ENCODE measurements around the gene KLHDC10.
"Not testable (repeated sequence)": the region's sequence is repeated elsewhere in the genome, so short reads cannot be mapped to it uniquely, and the experiment has no call there.

KLHDC10 gene

DNA sequence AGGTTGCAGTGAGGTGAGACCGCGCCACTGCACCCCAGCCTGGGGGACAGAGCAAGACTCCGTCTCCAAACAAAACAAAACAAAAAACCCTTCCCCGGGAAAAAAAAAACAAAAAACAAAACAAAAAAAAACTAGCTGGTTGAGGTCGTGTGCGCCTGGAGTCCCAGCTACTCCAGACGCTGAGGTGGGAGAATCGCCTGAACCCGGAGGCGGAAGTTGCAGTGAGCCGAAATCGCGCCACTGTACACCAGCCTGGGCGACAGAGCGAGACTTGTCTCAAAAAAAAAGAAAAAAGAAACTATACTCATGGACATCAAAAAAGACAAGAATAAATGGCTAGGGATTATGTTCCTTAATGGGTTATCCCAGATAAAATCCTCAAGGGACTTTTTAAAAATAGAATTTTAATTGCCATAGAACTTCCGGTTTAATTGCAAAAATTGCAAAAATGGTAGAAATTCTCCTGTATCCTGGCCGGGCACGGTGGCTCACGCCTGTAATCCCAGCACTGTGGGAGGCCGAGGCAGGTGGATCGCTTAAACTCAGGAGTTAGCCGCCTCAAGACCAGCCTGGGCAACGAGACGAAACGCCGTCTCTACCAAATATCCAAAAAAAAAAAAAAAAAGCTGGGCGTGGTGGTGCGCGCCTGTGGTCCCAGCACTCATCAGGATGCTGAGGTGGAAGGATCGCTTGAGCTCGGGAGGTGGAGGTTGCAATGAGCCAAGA is 37.8 kb downstream of the KLHDC10 start:
- Histone ChIP-seq H3K4me3 (ENCODE audit: low read length) (no peak overlapping the region), H3K36me3 (ENCODE audit: insufficient read depth, low read length) (no peaks in the 10 kb centered on the region), H3K9me3 (ENCODE audit: insufficient read depth, low read depth, low read length) (no peaks in the 10 kb centered on the region), H3K27me3 (ENCODE audit: insufficient read depth, low read length) (no peaks in the 10 kb centered on the region), H3K4me1 (ENCODE audit: insufficient read depth, low read length) (no peaks in the 10 kb centered on the region), H3K9ac (ENCODE audit: low read depth, low read length) (no peak overlapping the region), H3K27ac (ENCODE audit: low read depth, low read length) (no peak overlapping the region)
- WGBS = 97% methylated on average over 29 of the region's 31 CpGs

DNA sequence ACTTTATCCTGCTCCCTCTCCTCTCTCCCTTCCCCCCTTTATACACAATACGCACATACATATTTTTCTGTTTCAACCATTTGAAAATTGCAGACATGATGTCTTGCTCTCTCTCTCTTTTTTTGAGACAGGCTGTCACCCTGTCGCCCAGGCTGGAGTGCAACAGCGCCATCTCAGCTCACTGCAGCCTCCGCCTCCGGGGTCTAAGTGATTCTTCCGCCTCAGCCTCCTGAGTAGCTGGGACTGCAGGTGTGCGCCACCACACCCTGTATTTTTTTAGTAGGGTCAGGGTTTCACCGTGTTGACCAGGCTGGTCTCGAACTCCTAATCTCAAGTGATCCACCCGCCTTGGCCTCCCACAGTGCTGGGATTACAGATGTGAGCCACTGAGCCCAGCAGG is 38.5 kb downstream of the KLHDC10 start:
- no peaks in the 10 kb centered on the region for H3K36me3 ChIP-seq (ENCODE audit: insufficient read depth, low read length)
- no peaks in the 10 kb centered on the region for H3K9me3 ChIP-seq (ENCODE audit: insufficient read depth, low read depth, low read length)
- no peak overlapping the region for H3K9ac ChIP-seq (ENCODE audit: low read depth, low read length)
- H3K27me3 ChIP-seq (ENCODE audit: insufficient read depth, low read length) = no peaks in the 10 kb centered on the region
- WGBS = 94% methylated on average over 10 of the region's 10 CpGs
- H3K4me3 ChIP-seq (ENCODE audit: low read length) = no peak overlapping the region
- no peak overlapping the region for H3K27ac ChIP-seq (ENCODE audit: low read depth, low read length)
- no peaks in the 10 kb centered on the region for H3K4me1 ChIP-seq (ENCODE audit: insufficient read depth, low read length)

DNA sequence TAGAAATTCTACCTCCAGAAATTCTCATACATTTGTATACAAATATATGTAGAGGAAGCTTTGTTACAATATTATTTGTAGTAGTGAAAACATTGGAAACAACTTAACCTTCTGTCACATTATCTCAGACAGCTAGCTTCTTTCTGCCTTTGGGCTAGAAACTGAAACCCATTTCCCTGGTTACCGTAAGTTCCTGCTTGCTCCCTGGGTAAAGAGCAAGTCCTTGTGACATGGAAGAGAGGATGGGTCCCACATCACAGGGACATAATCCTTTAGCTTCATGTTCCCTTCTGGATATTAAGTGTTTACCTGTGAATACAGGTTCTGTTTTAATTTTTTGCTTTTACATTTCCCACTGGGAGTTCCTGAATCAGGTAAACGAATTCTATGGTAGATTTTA is 41.8 kb downstream of the KLHDC10 start:
- Histone ChIP-seq H3K27ac (ENCODE audit: low read depth, low read length) (no peak overlapping the region), H3K36me3 (ENCODE audit: insufficient read depth, low read length) (0 out of 2 replicates have a peak, but pooled peaks cover under 1% of the 10 kb centered on the region), H3K27me3 (ENCODE audit: insufficient read depth, low read length) (no peaks in the 10 kb centered on the region), H3K4me1 (ENCODE audit: insufficient read depth, low read length) (no peaks in the 10 kb centered on the region), H3K9me3 (ENCODE audit: insufficient read depth, low read depth, low read length) (no peaks in the 10 kb centered on the region), H3K9ac (ENCODE audit: low read depth, low read length) (no peak overlapping the region), H3K4me3 (ENCODE audit: low read length) (no peak overlapping the region)
- 88% methylated on average over 2 of the region's 2 CpGs for WGBS

DNA sequence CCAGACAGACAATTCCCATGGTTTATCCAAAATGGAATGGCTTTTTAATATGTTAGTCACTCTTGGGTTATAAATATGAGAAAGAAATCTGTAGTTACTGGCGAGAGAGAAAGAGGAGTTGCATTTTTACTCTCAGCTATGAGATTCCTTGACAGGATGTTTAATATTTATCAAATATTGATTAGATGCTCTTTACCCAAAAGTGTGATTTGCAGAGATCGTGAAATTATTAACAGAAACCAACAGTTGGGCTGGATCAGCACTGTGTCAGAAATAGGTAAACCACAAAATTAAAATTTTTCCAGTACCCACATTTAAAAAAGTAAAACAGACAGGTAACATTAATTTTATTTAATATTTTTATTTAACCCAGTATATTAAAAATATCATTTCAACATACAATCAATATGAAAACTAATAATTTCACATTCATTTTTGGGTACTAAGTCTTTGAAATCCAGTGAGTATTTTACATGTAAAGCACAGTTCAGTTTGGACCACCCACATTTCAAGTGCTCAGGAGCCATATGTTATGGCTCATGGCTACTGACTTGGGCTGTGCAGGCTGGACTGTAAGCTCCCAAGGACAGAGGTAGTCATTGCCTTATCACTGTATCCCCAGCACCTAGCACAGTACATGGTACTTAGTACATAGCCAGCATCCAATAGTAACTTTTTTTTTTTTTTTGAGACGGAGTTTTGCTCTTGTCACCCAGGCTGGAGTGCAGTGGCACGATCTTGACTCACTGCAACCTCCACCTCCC is 42.5 kb downstream of the KLHDC10 start:
- no peaks in the 10 kb centered on the region for H3K4me1 ChIP-seq (ENCODE audit: insufficient read depth, low read length)
- peaks cover 6% of the 10 kb centered on the region; the same call in 1 of the 2 replicates for H3K36me3 ChIP-seq (ENCODE audit: insufficient read depth, low read length)
- H3K9ac ChIP-seq (ENCODE audit: low read depth, low read length) = no peak overlapping the region
- H3K4me3 ChIP-seq (ENCODE audit: low read length) = no peak overlapping the region
- no peak overlapping the region for H3K27ac ChIP-seq (ENCODE audit: low read depth, low read length)
- WGBS = 92% methylated on average over 4 of the region's 4 CpGs
- H3K9me3 ChIP-seq (ENCODE audit: insufficient read depth, low read depth, low read length) = no peaks in the 10 kb centered on the region
- no peaks in the 10 kb centered on the region for H3K27me3 ChIP-seq (ENCODE audit: insufficient read depth, low read length)

DNA sequence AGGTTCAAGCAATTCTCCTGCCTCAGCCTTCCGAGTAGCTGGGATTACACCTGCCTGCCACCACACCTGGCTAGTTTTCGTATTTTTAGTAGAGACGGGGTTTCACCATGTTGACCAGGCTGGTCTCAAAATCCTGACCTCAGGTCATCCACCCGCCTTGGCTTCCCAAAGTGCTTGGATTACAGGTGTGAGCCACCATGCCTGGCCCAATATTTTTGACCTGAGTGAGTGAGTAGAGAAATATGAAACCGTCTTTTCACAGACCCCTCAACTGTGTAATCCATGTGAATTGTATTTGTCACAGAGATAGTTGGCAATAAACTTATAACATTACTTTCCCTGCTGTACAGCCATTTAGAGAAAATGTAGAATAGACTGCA is 43.1 kb downstream of the KLHDC10 start:
- not testable (repeated sequence) for H3K9me3 ChIP-seq (ENCODE audit: insufficient read depth, low read depth, low read length); H3K27me3 ChIP-seq (ENCODE audit: insufficient read depth, low read length); H3K4me3 ChIP-seq (ENCODE audit: low read length); H3K9ac ChIP-seq (ENCODE audit: low read depth, low read length); H3K4me1 ChIP-seq (ENCODE audit: insufficient read depth, low read length); H3K27ac ChIP-seq (ENCODE audit: low read depth, low read length); H3K36me3 ChIP-seq (ENCODE audit: insufficient read depth, low read length)
- 97% methylated on average over 4 of the region's 5 CpGs for WGBS

DNA sequence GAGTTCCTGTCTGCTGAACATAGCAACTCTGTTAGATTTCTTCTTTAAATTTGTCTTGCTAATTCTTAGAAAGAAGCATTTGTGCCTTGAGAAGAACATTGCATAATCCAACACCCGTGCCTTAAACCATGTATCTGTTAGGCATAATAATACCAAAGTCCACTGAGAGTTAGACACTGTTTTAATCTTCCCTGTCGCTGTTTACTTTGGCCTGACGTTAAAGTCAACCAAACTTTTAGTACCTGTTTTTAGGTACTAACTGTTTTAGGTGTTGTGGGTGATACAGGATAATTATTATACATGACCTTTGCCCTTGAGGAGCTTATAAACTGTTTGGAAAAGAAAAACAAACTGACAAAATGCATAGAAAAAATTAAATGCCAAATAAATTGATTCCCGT is 43.6 kb downstream of the KLHDC10 start:
- Histone ChIP-seq H3K27me3 (ENCODE audit: insufficient read depth, low read length) (no peaks in the 10 kb centered on the region), H3K36me3 (ENCODE audit: insufficient read depth, low read length) (peaks cover 9% of the 10 kb centered on the region; the same call in 1 of the 2 replicates), H3K27ac (ENCODE audit: low read depth, low read length) (no peak overlapping the region), H3K4me3 (ENCODE audit: low read length) (no peak overlapping the region), H3K4me1 (ENCODE audit: insufficient read depth, low read length) (no peaks in the 10 kb centered on the region), H3K9me3 (ENCODE audit: insufficient read depth, low read depth, low read length) (no peaks in the 10 kb centered on the region), H3K9ac (ENCODE audit: low read depth, low read length) (no peak overlapping the region)
- 93% methylated on average over 3 of the region's 4 CpGs for WGBS

DNA sequence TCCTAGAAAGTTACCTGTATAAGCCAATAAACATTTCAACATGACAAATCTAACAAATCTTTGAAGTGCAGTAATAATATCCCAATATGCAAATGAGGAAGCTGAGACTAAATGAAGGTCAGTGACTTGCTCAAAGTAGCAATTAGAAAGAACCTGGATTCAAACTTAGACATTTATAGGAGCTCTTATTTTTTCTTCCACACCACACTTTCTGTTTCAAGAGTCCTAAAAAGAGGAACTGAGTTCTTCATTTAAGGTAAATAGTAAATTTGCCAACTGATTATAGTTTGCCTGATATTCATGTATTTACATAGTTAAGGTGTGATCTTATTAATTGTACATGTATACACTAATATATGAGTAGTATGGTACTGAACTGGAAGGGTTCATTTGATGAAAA is 44.0 kb downstream of the KLHDC10 start:
- H3K36me3 ChIP-seq (ENCODE audit: insufficient read depth, low read length) = peaks cover 9% of the 10 kb centered on the region; the same call in 1 of the 2 replicates
- H3K27ac ChIP-seq (ENCODE audit: low read depth, low read length) = no peak overlapping the region
- no peaks in the 10 kb centered on the region for H3K9me3 ChIP-seq (ENCODE audit: insufficient read depth, low read depth, low read length)
- H3K4me1 ChIP-seq (ENCODE audit: insufficient read depth, low read length) = no peaks in the 10 kb centered on the region
- no peak overlapping the region for H3K9ac ChIP-seq (ENCODE audit: low read depth, low read length)
- H3K4me3 ChIP-seq (ENCODE audit: low read length) = no peak overlapping the region
- H3K27me3 ChIP-seq (ENCODE audit: insufficient read depth, low read length) = no peaks in the 10 kb centered on the region

DNA sequence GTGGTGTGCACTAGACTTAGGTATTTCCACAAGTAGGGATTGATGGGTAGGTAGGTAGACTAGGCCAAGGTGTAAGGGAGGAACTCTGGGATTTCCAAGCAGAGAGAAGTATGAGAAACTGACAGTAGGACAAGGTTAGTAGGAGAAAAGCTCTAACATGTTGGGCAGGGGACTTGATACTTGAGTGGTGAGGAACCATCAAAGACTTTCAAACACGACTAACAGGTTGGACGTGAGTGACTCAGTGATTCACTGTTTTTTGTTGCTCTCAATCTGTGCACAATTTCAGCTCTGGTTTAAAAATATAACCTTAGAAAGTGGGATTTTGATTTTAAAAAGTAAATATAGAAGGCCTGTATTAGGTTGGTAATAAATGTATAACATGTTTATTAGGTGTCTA is 44.4 kb downstream of the KLHDC10 start:
- Histone ChIP-seq H3K27ac (ENCODE audit: low read depth, low read length) (no peak overlapping the region), H3K27me3 (ENCODE audit: insufficient read depth, low read length) (no peaks in the 10 kb centered on the region), H3K36me3 (ENCODE audit: insufficient read depth, low read length) (peaks cover 10% of the 10 kb centered on the region; the same call in 1 of the 2 replicates), H3K4me3 (ENCODE audit: low read length) (no peak overlapping the region), H3K9ac (ENCODE audit: low read depth, low read length) (no peak overlapping the region), H3K9me3 (ENCODE audit: insufficient read depth, low read depth, low read length) (no peaks in the 10 kb centered on the region), H3K4me1 (ENCODE audit: insufficient read depth, low read length) (no peaks in the 10 kb centered on the region)
- WGBS = 95% methylated on average over 2 of the region's 2 CpGs

DNA sequence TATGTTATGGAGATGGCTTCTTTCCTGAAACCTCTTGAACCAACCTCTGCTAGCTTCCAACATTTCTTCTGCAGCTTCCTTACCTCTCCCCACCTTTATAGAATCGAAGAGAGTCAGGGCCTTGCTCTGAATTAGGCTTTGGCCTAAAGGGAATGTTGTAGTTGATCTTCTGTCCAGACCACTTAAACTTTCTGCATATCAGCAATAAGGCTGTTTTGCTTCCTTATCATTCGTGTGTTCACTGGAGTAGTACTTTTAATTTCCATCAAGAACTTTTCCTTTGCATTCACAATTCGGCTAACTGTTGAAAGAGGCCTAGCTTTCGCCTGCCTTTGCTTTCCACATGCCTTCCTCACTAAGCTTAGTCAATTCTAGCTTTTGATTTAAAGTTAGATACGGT is 48.0 kb downstream of the KLHDC10 start:
- Histone ChIP-seq H3K4me1 (ENCODE audit: insufficient read depth, low read length) (no peaks in the 10 kb centered on the region), H3K4me3 (ENCODE audit: low read length) (no peak overlapping the region), H3K9ac (ENCODE audit: low read depth, low read length) (no peak overlapping the region), H3K36me3 (ENCODE audit: insufficient read depth, low read length) (peaks cover 41% of the 10 kb centered on the region), H3K27me3 (ENCODE audit: insufficient read depth, low read length) (no peaks in the 10 kb centered on the region), H3K27ac (ENCODE audit: low read depth, low read length) (no peak overlapping the region), H3K9me3 (ENCODE audit: insufficient read depth, low read depth, low read length) (no peaks in the 10 kb centered on the region)
- WGBS = 90% methylated on average over 4 of the region's 5 CpGs

DNA sequence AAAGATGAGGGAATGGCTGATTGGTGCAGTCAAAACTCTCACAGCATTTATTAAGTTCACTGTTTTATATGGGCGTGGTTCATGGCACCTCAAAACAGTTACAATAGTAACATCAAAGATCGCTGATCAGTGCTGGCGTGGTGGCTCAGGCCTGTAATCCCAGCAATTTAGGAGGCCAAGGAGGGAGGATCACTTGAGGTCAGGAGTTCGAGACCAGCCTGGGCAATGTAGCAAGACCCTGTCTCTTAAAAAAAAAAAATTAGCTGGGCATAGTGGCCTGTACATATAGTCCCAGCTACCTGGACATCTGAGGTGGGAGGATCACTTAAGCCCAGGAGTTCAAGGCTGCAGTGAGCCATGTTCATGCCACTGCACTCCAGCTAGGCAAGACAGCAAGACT is 48.5 kb downstream of the KLHDC10 start:
- peaks cover 46% of the 10 kb centered on the region for H3K36me3 ChIP-seq (ENCODE audit: insufficient read depth, low read length)
- no peaks in the 10 kb centered on the region for H3K9me3 ChIP-seq (ENCODE audit: insufficient read depth, low read depth, low read length)
- H3K4me1 ChIP-seq (ENCODE audit: insufficient read depth, low read length) = no peaks in the 10 kb centered on the region
- no peak overlapping the region for H3K9ac ChIP-seq (ENCODE audit: low read depth, low read length)
- no peaks in the 10 kb centered on the region for H3K27me3 ChIP-seq (ENCODE audit: insufficient read depth, low read length)
- H3K27ac ChIP-seq (ENCODE audit: low read depth, low read length) = no peak overlapping the region
- no peak overlapping the region for H3K4me3 ChIP-seq (ENCODE audit: low read length)
- WGBS = 94% methylated on average over 4 of the region's 4 CpGs

DNA sequence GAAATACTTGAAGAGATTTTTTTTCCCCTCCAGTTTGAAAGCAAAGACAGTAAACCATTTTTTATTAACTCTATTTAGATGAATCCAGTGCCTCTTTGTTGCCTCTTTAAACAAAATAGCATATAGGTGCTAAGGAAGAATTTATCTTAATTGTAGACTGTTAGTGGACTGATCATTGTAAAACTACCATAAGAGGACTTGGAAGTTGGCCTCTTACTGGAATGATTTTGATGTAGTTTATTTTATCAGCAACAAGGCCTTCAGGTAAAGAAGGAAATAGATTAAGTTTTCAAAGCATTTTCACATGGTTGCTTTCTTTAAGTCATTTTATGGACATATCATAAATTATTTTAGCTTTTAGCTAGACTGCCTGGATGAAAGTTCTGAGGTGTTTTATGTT is 53.2 kb downstream of the KLHDC10 start:
- no peaks in the 10 kb centered on the region for H3K27me3 ChIP-seq (ENCODE audit: insufficient read depth, low read length)
- no peaks in the 10 kb centered on the region for H3K9me3 ChIP-seq (ENCODE audit: insufficient read depth, low read depth, low read length)
- no peak overlapping the region for H3K9ac ChIP-seq (ENCODE audit: low read depth, low read length)
- H3K36me3 ChIP-seq (ENCODE audit: insufficient read depth, low read length) = peaks cover 78% of the 10 kb centered on the region
- no peaks in the 10 kb centered on the region for H3K4me1 ChIP-seq (ENCODE audit: insufficient read depth, low read length)
- H3K27ac ChIP-seq (ENCODE audit: low read depth, low read length) = no peak overlapping the region
- H3K4me3 ChIP-seq (ENCODE audit: low read length) = no peak overlapping the region

All from HUES64 (cell line).